IPS-18a (cell line): ENCODE data around the gene ETV7.

Experiments used
- H3K27ac ChIP-seq: one replicate; pipeline ENCODE4 v1.5.1; 2013; ENCODE audit warnings: low read length
- H3K27me3 ChIP-seq: one replicate; pipeline ENCODE4 v1.6.1; 2013; ENCODE audit warnings: mild to moderate bottlenecking, low read length; ENCODE audit not compliant: control insufficient read depth, insufficient read depth
- H3K36me3 ChIP-seq: one replicate; pipeline ENCODE4 v1.6.1; 2013; ENCODE audit warnings: low read depth, low read length; ENCODE audit not compliant: control insufficient read depth
- H3K4me1 ChIP-seq: one replicate; pipeline ENCODE4 v1.6.1; 2013; ENCODE audit warnings: low read depth, low read length; ENCODE audit not compliant: control insufficient read depth
- H3K4me3 ChIP-seq: one replicate; pipeline ENCODE4 v1.5.1; 2013; ENCODE audit warnings: low read length
- H3K9ac ChIP-seq: one replicate; pipeline ENCODE4 v1.6.1; 2013; ENCODE audit warnings: mild to moderate bottlenecking, low read length, moderate library complexity
- H3K9me3 ChIP-seq: one replicate; pipeline ENCODE4 v1.6.1; 2013; ENCODE audit warnings: low read depth, low read length; ENCODE audit not compliant: control insufficient read depth

ETV7 gene

DNA sequence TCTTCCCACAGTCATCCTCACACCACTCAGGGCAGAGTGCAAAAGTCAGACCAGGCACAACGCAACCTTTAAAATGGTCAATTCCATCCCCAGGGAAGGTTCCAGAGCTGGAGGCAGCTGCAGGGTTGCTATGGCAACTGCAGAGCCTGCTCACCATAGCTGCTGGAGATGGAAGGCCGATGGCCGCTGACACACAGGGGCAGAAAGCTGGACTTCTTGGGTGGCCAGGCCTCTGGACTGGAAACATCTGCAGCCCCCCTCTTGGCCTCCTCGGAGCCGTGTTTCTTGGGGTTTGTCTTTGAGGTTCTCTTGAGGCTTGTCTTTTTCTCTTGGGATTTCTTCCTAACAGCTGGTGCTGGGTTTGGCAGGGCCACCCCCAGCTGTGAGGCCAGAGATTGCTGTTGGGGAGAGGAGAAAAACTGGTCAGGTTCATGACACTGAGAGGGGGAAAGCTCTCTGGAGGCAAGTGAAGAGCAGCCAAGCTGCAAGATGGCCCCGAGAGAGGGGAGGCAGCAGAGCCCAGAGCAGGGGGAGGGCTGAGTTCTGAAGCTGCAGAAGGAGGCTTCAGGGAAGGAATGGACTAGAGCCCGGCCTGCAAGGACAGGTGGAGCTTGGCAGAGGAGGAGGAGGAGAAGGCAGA lies 61.0 kb downstream of the ETV7 start:
- H3K4me1 ChIP-seq = peaks cover 15% of the 10 kb centered on the region
- no peak overlapping the region for H3K27ac ChIP-seq
- no peak overlapping the region for H3K9ac ChIP-seq

DNA sequence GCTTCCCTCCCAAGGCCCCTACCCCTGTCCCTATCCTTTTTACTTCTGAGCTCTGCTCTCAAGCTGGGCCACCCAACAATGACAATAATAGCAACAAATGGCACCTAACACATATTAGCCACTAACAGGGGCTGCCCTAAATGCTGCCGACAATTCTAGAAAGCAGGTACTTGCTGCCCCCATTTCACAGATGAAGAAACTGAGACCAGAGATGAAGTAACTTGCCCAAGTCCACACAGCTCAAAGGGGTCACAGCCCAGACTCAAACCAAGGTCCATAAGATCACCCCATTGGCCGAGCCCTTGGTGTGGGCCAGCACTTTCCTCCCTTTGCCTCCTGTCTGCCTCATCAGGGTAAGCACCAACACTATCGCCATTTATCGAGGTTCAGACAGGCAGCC lies 62.8 kb downstream of the ETV7 start:
- no peak overlapping the region for H3K9ac ChIP-seq
- H3K27ac ChIP-seq = no peak overlapping the region
- H3K27me3 ChIP-seq = no peaks in the 10 kb centered on the region
- no peak overlapping the region for H3K4me3 ChIP-seq
- H3K36me3 ChIP-seq = no peaks in the 10 kb centered on the region
- H3K4me1 ChIP-seq = peaks cover 15% of the 10 kb centered on the region
- H3K9me3 ChIP-seq = no peaks in the 10 kb centered on the region

More for the DNA sequence above, 61.0 kb downstream of the ETV7 start:
- Histone ChIP-seq H3K36me3 (no peaks in the 10 kb centered on the region), H3K4me3 (no peak overlapping the region), H3K9me3 (no peaks in the 10 kb centered on the region), H3K27me3 (no peaks in the 10 kb centered on the region)

- H3K36me3 ChIP-seq = no peaks in the 10 kb centered on the region
- H3K27me3 ChIP-seq = no peaks in the 10 kb centered on the region
- no peak overlapping the region for H3K9ac ChIP-seq
- H3K4me3 ChIP-seq = no peak overlapping the region
- H3K9me3 ChIP-seq = no peaks in the 10 kb centered on the region
- no peak overlapping the region for H3K27ac ChIP-seq
- peaks cover 15% of the 10 kb centered on the region for H3K4me1 ChIP-seq
Observed at GRCh38 chr6:36324191-36324590, 63.3 kb downstream of the ETV7 start.

- peaks cover 15% of the 10 kb centered on the region for H3K4me1 ChIP-seq
- no peak overlapping the region for H3K27ac ChIP-seq
- H3K9ac ChIP-seq = no peak overlapping the region
- H3K36me3 ChIP-seq = no peaks in the 10 kb centered on the region
- H3K4me3 ChIP-seq = no peak overlapping the region
- no peaks in the 10 kb centered on the region for H3K9me3 ChIP-seq
- no peaks in the 10 kb centered on the region for H3K27me3 ChIP-seq
Observed at GRCh38 chr6:36323062-36323461, 64.4 kb downstream of the ETV7 start.

DNA sequence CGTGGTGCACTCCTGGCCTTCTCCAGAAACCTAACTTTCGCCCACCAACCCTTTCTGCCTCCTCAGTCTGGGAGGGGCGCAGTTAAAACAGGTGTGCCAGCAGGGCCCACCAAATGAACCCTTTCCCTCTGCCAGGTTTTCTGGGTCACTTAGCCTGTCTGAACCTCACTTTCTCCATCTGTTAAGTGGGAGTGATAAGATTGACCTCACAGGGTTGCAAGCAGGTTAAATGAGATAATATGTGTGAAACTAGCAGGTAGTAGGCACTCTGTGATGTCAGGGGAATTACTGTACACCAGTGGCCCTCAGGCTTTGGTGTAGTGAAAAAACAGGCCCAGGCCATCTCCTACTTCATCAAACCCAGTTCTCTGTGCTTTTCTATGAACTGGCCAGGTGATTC lies 64.9 kb downstream of the ETV7 start:
- Histone ChIP-seq H3K9me3 (no peaks in the 10 kb centered on the region), H3K27me3 (no peaks in the 10 kb centered on the region), H3K4me3 (no peak overlapping the region), H3K9ac (no peak overlapping the region), H3K27ac (no peak overlapping the region), H3K36me3 (no peaks in the 10 kb centered on the region), H3K4me1 (peaks cover 12% of the 10 kb centered on the region)

DNA sequence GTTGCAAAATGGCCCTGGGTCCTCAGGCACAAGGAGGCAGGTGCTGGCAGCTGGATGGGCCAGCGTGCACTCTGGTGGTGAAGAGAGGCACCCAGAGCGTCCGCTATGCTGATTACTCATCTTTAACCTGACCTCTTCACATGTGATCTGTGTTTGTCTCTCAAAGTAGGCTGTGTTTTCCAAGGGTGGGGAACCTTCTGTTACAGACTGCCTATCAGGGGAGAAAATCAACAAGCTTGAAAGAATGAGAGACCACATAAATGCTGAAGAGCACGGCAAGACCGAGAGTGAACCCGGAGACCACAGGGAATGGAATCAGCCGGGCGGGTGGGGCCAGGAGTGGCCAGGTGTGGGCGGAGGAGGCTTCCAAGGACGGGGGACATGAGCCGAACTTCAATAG lies 67.0 kb downstream of the ETV7 start:
- Histone ChIP-seq H3K9me3 (no peaks in the 10 kb centered on the region), H3K27me3 (no peaks in the 10 kb centered on the region), H3K4me1 (peaks cover 4% of the 10 kb centered on the region), H3K9ac (no peak overlapping the region), H3K4me3 (no peak overlapping the region), H3K27ac (no peak overlapping the region), H3K36me3 (no peaks in the 10 kb centered on the region)

- no peaks in the 10 kb centered on the region for H3K36me3 ChIP-seq
- no peaks in the 10 kb centered on the region for H3K27me3 ChIP-seq
- H3K27ac ChIP-seq = no peak overlapping the region
- H3K9me3 ChIP-seq = no peaks in the 10 kb centered on the region
- H3K9ac ChIP-seq = no peak overlapping the region
- H3K4me3 ChIP-seq = no peak overlapping the region
- H3K4me1 ChIP-seq = peaks cover 4% of the 10 kb centered on the region
Observed at GRCh38 chr6:36319821-36320220, 67.6 kb downstream of the ETV7 start.

DNA sequence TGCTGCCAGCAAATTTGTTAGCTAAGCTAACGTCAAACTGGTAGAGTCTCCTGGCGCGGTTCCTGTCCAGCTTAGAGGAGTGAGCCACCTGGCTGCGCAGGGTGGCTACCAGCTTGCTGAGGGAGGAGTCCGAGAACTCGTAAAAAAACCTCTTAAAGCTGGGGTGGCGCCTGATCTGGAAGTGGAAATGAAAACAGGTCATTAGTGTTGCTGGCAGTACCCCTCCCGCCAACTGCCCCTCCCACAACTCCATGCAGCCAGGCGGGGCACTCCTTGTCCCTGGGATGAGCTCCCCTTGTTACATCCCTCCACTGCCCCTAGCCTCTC lies 68.1 kb downstream of the ETV7 start:
- Histone ChIP-seq H3K27ac (no peak overlapping the region), H3K4me1 (peaks cover 4% of the 10 kb centered on the region), H3K36me3 (no peaks in the 10 kb centered on the region), H3K9me3 (no peaks in the 10 kb centered on the region), H3K27me3 (no peaks in the 10 kb centered on the region), H3K4me3 (no peak overlapping the region), H3K9ac (no peak overlapping the region)

DNA sequence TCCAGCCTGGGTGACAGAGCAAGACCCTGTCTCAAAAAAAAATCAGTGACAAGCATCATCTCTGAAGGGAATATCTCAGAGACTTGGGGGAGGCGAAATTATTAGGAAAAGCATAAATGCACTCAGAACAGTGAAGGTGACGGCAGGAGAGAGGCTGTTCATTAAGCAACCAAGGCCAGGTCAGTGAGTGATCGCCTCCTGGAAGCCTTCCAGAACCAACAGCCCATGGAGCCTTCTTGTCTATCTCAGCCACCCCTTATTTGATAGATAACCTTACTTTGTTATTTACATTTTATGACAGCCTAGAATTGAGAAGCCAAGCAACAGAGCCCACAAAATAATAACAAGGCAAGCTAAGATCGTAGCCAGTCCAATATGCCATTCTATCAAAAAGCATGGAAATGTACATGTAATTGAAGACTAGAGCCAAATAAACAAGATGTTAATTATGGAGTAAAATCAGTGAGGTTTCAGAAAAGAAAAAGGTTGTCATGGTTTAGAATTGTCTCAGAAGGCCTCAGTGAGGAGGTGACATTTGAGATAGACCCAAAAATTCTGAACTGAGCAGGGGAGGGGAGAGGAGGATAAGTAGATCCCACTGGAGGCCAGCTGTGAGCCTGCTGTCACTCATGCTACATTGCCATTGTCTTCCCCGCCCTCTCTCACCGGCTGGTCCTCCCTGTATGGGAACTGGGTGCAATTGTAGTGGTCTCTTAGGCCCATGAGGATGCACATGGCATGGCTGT lies 68.6 kb downstream of the ETV7 start:
- H3K9me3 ChIP-seq = no peaks in the 10 kb centered on the region
- peaks cover 6% of the 10 kb centered on the region for H3K4me1 ChIP-seq
- H3K27me3 ChIP-seq = no peaks in the 10 kb centered on the region
- no peak overlapping the region for H3K27ac ChIP-seq
- no peak overlapping the region for H3K4me3 ChIP-seq
- no peaks in the 10 kb centered on the region for H3K36me3 ChIP-seq
- no peak overlapping the region for H3K9ac ChIP-seq

- Histone ChIP-seq H3K27me3 (no peaks in the 10 kb centered on the region), H3K4me1 (peaks cover 12% of the 10 kb centered on the region), H3K36me3 (no peaks in the 10 kb centered on the region), H3K9me3 (no peaks in the 10 kb centered on the region), H3K4me3 (no peak overlapping the region), H3K27ac (no peak overlapping the region), H3K9ac (no peak overlapping the region)
Observed at GRCh38 chr6:36317623-36318022, 69.8 kb downstream of the ETV7 start.
